ENCODE measurements around the gene NNAT.

The NNAT gene

DNA sequence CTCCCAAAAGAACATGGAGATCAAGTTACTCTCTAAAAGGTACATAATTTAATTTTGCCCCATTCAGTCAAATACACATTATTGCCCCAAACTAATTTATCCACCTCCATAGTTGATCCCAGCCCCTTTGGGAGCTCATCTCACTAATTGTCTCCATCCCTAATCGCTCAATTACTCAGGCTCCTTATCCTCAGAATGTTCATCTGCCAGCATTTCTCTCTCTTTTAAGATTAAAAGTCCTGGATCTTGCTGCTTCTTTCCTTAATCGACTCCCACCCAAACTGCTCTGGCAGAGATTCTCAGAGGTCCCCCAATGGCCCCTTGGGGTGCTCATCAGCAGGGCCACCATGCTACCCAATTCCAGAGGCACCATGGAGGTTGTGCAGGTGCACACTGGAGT, 18.4 kb upstream of the NNAT start:
- DNase-seq (ENCODE audit: low read depth), result no peak
- TF ChIP-seq CTCF (IDR thresholded peaks at IDR 0.05; ENCODE audit: low read depth, low read length, missing control alignments), result no peak
- H3K4me3 ChIP-seq (ENCODE audit: low read depth, low read length), result no peak overlapping the region

DNA sequence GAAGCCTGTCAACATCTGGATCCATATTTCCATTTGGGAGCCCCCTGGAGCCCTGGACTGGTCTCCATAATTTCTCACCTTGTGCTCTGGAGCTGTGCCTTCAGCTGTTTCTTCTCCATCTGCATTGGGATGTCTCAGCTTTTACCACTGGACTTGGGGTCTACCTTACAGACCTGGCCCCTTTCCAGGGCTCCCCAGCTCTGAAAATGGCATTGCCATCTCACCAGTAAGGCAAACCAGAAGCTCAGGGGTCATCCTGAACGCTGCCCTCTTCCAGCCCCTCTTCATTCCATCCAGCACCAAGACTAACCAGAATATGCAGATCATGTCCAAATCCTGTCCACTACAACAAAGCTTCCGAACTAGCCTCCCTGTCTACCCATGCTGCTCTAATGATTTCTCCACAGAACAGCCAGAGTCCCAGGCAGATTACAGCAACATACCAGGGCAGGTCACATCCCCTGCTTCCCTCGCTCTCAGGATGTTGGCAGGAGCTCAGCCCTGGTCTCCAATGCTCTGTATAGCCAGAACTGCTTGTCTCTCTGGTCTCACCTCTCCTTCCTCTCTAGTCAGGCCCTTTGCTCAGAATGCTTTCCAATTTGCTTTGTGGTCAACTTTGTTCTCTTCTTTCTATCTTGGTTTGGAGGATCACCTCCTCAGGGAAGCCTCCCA, 17.7 kb upstream of the NNAT start:
- DNase-seq (ENCODE audit: low read depth), result no peak
- H3K4me3 ChIP-seq (ENCODE audit: low read depth, low read length), result no peak overlapping the region
- no peak for TF ChIP-seq CTCF (IDR thresholded peaks at IDR 0.05; ENCODE audit: low read depth, low read length, missing control alignments)

GRCh38 chr20:37504404-37505096, 16.5 kb upstream of the NNAT start:
- no peak for TF ChIP-seq CTCF (IDR thresholded peaks at IDR 0.05; ENCODE audit: low read depth, low read length, missing control alignments)
- no peak overlapping the region for H3K4me3 ChIP-seq (ENCODE audit: low read depth, low read length)
- no peak for DNase-seq (ENCODE audit: low read depth)

GRCh38 chr20:37505263-37506151, 15.5 kb upstream of the NNAT start:
- H3K4me3 ChIP-seq (ENCODE audit: low read depth, low read length), result no peak overlapping the region
- no peak for DNase-seq (ENCODE audit: low read depth)
- no peak for TF ChIP-seq CTCF (IDR thresholded peaks at IDR 0.05; ENCODE audit: low read depth, low read length, missing control alignments)

DNA sequence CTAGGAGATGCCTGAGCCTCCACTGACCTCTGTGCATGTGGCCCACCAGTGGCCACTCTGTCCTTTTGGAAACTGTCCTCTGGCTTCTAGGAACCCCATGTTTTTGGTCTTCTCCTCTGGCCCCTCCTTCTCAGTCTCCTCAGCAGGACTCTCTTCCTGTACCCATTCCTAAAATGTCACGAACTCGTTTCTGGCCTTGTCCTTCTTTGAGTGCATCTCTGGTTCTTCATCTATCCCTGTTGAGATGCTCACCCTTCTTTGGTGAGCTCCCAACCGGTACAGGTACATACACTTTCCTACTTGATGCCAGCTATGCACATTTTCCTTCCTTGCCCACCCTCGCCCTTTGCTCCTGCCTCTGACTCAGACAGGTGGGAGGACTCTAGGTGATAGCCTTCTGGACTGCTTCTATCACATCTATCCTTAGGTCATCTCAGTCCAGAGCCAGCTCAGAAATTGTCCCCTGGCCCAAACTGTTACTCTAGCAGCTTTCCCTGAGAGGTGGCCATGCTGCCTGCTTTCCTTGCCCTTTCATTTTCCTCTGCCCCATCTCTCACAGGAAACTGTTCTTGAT, 14.8 kb upstream of the NNAT start:
- no peak overlapping the region for H3K4me3 ChIP-seq (ENCODE audit: low read depth, low read length)
- TF ChIP-seq CTCF (IDR thresholded peaks at IDR 0.05; ENCODE audit: low read depth, low read length, missing control alignments), result no peak
- DNase-seq (ENCODE audit: low read depth), result no peak

DNA sequence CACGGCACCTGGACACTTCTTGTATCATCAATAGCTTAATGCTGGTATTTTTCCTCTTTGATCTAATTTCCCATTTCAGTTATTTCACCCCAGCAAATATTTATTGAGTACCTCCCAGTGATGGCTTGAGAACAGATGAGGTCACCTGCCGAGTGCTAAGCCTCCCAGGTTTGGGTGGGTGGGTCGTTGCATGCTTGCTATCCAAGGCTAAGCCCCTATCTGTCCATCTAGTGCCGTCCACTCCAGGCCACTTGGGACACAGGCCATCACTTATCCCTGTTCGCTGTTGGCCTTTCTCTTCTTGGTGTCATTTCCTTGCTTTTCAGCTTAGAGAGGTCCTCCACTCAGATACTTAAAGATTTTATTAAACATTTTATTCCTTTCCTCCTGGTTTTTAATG, 10.8 kb upstream of the NNAT start:
- DNase-seq (ENCODE audit: low read depth), result no peak
- H3K4me3 ChIP-seq (ENCODE audit: low read depth, low read length), result no peak overlapping the region
- TF ChIP-seq CTCF (IDR thresholded peaks at IDR 0.05; ENCODE audit: low read depth, low read length, missing control alignments), result no peak
